ENCODE measurements around the gene POLA1.
"Not testable (repeated sequence)": the region's sequence is repeated elsewhere in the genome, so short reads cannot be mapped to it uniquely, and the experiment has no call there.

POLA1 gene, protein sequence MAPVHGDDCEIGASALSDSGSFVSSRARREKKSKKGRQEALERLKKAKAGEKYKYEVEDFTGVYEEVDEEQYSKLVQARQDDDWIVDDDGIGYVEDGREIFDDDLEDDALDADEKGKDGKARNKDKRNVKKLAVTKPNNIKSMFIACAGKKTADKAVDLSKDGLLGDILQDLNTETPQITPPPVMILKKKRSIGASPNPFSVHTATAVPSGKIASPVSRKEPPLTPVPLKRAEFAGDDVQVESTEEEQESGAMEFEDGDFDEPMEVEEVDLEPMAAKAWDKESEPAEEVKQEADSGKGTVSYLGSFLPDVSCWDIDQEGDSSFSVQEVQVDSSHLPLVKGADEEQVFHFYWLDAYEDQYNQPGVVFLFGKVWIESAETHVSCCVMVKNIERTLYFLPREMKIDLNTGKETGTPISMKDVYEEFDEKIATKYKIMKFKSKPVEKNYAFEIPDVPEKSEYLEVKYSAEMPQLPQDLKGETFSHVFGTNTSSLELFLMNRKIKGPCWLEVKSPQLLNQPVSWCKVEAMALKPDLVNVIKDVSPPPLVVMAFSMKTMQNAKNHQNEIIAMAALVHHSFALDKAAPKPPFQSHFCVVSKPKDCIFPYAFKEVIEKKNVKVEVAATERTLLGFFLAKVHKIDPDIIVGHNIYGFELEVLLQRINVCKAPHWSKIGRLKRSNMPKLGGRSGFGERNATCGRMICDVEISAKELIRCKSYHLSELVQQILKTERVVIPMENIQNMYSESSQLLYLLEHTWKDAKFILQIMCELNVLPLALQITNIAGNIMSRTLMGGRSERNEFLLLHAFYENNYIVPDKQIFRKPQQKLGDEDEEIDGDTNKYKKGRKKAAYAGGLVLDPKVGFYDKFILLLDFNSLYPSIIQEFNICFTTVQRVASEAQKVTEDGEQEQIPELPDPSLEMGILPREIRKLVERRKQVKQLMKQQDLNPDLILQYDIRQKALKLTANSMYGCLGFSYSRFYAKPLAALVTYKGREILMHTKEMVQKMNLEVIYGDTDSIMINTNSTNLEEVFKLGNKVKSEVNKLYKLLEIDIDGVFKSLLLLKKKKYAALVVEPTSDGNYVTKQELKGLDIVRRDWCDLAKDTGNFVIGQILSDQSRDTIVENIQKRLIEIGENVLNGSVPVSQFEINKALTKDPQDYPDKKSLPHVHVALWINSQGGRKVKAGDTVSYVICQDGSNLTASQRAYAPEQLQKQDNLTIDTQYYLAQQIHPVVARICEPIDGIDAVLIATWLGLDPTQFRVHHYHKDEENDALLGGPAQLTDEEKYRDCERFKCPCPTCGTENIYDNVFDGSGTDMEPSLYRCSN (N-terminal part only)

DNA sequence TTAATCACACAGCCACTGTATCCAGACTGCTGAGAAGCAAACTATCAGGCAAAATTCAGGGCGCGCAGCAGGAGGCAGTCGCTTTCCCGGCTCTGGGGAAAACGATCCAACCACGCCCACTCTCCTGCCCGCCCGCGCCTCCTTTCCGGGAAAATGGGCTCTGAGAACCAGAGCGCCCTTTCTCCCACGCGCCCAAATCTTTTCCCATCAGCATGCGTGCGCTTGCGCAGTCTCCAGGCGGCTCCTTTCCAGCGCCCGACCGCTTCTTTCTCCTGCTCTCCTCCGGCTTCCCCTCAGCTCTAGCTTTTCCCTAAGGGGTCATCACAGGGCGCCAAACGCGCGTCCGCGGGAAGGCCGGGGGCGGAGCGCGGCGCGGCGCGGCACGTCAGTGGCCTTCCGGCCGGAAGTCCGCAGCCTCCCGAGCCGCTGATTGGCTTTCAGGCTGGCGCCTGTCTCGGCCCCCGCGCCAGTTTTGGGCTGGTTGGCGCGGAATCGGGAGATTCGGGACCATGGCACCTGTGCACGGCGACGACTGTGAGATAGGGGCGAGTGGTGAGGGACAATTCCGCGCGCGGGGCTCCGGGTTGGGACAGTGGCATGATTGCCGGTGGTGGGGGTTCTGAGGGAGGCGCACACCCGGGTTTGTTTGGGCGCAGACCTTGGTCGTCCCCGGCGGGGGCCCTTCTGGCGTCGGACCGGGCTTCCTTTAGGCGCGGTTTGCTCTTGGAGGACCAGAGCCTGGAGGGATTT, at the start of gene POLA1:
Gene POLA1, plus strand, starts transcription at position 466 of the 750 bp plus-strand sequence. Its CDS starts 44 bp downstream, at position 510.
- DNase-seq, result peak; percentile 40 to 95 (median 86)

DNA sequence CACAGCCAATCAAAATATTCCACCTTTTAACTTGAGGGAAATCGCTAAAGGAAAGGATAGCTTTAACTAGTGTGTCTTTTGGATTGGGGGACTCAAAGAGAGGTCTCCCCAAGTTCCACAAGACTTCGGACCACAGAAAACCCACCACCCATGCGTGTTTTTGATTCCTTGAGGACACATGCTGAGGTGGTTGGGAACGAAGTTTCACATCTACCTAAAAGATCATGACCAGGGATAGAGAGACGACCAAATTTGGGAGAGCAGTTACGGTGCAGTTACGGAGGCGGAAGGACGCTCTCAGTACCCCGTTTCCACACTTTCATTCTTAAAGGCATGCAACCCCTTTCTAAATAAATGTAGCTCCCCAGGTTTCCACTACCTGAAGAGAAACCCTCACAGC, 47.7 kb upstream of the POLA1 start:
- peak in 1 of 14 donors; percentile 13 for DNase-seq

DNA sequence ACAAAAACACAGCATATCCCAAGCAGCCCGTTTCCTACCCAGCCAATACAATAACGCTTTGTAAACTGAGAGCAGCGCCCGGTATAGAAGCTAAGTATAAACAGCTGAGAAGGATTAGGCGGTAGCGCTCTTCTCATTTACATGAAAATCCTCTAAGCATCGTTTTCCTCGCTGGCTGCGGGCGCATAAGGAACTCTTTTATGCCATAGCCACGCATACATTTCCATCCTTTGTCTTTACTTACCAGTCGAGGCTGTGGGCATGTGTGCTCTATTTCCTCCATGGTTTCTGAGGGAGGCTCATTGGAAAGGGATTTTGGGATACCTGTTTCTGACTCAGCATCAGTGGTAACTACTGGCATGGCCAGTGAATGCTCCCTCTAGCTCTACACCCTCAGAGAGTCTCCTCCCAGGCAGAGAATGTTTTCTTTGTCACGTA, 47.0 kb upstream of the POLA1 start:
- peak in 4 of 14 donors; percentile 11 to 70 (median 26) for DNase-seq

DNA sequence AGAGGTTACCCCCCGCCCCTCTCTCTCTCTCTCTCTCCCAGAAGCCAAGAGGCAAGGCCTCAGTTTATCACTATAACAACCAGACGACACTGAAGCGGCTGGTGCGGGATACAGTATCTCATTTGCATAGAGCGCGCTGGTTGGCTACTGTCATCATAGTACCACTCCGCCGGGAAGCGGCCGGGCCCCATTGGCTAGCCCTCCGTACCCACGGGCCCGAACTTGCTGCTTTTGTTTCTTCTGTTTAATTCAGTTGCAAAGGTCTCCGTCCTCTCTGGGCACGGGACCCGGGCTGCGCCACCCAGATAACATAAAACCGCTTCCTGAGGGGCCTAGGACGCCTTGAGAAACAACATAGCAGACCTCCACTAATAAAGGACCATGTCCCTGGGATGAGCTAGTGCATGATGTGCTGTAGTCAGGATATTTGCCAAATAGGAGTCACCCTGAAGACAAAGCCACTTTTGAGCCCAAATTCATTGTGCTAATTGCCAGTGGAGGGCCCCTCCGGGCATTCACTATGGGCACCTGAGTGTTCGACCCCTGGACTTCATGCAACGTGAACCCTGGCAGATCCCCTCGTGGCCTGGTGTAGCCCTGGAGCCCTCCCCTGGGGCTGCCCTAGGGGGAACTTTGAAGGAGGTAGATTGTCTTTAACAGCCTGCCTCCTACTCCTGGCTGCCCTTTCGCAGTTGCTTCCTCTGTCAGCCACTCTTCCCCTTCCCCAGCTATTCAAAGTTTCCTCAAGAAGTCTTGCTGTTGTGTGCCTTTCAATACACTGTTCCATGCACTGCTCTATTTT, 46.3 kb upstream of the POLA1 start, which contains the start of gene PCYT1B:
Gene PCYT1B, minus strand, starts transcription at position 91 of the 802 bp plus-strand sequence. CDS start 242 bp downstream, outside the sequence.
- DNase-seq, result peak in 11 of 14 donors; percentile 10 to 74 (median 22)

DNA sequence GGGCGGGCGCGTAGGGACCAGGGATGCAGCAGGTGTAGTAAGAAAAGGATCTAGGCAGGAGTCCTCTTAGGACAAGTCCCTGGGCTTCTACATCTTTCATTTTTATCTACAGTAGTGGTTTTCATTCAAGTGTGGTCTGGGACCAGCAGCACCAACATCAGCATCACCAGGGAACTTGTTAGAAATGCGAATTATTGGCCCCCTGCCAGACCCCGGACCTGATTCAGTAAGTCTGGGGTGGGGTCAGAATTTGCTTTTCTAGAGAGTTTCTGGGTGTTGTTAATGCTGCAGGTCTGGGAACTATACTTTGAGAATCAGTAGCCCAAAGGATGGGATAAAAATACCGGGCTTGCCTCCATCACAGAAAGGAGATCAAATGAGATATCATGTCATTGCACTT, 45.2 kb upstream of the POLA1 start:
- DNase-seq, result no peak

DNA sequence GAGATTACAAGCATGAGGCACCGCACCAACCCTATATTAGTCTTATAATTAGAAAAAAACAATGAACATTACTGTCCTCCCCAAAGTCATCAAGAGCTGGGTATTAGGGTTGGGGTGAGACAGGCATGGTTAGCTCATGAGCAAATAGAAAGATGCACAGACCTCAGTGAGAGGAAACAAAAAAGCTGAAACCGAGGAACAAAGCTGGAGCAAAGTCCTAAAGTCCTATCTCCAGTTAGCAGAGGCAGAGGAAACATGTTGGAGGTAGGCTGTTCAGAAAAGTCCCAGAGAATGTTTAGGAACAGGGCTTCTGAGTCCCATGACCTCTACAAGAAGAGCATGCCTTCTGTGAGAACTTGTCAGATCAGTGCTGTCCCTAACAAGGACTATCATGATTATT, 41.9 kb upstream of the POLA1 start:
- DNase-seq, result no peak

DNA sequence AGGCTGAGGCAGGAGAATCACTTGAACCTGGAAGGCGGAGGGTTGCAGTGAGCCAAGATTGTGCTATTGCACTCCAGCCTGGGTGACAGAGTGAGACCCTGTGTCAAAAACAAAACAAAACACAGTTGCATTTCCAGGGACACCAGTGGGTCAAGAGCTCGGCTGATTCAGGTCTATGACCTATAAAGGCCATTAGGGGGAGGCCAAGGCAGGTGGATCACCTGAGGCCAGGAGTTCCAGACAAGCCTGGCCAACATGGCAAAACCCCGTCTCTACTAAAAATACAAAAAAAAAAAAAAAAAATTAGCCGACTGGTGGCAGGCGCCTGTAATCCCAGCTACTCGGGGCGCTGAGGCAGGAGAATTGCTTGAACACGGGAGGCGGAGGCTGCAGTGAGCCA, 38.0 kb upstream of the POLA1 start:
- DNase-seq, result not testable (repeated sequence)

DNA sequence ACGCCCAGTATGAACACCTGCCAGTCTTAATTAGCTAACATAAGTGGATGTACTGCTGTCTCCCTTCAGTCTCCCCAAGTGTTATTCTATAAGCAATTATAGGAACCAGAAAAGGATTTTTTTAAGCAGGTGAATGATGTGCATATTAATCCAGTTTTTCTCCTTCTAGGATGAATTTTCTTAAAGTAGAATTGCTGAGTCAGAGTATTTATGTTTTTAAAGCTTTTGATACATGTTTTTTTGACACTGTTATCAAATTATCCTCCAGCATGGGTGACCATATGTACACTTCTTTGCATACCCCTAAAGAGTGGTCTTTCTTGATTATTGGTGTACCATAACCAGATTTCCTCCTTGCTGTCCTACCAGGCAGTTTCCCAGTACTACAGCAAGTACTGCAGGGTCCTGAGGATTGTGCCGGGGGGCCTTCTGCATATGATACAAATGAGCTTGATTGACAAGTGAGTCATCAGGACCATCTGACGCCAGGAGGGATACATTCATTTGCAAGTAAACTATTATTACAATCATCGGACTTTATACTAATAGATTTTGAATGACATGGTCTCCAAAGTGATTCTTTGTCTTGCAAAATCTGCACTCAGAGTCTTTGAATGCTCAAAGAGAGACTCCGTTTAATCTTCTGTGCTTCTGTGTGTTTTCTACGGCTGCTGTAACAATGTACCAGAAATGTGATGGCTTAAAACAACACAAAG, 35.9 kb upstream of the POLA1 start:
- no peak for DNase-seq

DNA sequence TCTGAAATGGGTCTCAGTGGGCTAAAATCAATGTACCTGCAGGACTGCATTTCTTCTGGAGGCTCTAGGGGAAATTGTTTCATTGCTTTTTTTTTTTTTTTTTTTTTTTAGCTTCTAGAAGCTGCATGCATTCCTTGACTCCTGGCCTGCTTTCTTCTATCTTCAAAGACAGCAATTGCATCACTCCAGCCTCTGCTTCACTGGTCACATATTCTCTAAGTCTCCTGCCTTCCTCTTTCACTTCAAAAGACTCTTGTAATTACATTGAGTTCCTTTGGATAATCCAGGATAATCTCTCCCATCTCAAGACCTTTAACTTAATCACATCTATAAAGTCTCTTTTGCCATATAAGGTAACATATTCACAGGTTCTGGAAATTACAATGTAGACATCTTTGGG, 35.3 kb upstream of the POLA1 start:
- DNase-seq, result no peak

DNA sequence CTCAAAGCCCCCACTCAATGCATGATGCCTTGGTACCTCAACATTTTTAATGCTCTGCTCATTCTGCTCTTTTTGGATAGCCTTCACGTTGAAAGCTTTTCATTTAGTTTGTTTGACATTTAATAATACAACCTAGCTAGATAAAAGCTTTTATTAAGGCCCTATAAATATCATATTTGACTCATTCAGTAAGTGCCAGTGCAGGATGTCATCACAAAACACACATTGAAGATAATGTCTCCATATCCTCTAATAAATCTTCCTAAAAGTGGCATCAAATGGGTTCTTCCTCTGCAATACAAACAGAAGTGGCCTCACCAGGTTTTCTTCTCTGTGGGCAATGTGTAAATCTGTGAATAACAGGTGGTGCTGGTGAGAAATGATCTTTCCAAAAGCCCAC, 34.6 kb upstream of the POLA1 start:
- DNase-seq, result no peak

DNA sequence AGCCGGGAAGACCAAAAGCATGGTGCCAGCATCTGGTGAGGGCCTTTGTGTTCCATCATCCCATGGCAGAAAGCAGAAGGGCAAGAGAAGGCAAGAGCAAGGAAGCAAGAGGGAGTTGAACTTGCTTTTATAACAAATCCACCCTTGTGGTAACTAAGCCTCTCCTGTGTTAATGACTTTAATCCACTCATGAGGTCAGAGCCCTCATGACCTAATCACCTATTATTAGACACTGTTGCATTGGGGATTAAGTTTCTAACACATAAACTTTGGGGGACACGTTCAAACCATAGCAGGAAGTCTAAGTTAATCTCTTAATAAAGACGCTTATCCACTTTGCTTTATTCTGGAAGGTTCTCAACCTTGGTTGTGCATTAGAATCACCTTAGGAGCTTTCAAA, 34.1 kb upstream of the POLA1 start:
- no peak for DNase-seq

DNA sequence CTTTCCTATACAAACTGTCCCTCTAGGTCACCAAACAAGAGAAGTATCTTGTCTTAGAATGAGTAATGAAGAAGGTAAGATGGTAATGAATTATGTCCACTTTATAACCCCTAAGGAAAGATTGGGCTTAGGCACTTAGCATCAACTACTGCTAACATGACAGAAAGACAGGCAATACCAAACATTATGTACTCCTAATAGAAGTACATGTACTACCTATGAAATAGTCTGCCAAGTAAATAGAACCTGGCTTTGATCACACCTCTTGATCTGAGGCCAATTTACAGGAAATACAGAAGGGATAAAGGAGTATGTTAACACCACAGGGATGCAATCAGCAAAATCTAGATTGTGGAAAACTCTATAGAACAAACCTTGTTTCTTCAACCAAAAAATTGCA, 32.4 kb upstream of the POLA1 start:
- no peak for DNase-seq

DNA sequence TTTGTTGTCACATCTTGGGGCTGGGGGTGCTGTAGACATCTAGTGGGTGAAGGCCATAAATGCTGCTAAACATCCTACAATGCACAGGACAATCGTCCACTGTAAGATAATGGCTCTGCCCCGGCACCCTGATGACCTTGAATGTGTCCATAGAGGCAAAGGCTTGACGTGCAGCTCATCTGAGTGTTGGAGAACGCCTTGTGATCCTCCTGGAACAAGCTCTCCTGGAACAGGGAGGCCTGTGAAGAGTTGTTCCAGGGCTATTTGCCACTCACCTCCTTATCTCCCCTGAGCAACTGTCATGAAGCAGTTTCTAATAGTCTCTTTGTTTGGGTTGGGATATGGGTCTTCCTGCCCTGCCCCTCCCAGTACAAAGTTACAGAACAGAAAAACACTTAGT, 31.4 kb upstream of the POLA1 start:
- no peak for DNase-seq

DNA sequence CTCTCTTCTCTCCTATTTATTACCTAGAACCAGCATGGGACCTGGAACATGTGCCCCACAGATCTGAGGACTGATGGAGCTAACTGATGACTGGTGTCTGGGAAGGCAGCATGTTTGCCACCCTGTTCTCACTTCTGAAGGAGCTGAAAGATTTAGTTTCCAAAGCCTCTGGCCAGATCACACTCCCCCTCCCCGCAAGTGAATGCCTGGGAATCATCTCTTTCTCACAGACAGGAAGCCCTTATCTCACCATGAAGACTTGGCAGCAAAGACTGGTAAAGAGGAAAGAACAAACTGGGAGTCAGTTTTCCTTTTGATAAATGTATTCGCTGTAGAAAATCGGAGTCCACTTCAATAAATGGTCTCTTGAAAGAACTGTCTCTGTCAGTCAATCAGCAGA, 25.6 kb upstream of the POLA1 start:
- DNase-seq, result no peak

DNA sequence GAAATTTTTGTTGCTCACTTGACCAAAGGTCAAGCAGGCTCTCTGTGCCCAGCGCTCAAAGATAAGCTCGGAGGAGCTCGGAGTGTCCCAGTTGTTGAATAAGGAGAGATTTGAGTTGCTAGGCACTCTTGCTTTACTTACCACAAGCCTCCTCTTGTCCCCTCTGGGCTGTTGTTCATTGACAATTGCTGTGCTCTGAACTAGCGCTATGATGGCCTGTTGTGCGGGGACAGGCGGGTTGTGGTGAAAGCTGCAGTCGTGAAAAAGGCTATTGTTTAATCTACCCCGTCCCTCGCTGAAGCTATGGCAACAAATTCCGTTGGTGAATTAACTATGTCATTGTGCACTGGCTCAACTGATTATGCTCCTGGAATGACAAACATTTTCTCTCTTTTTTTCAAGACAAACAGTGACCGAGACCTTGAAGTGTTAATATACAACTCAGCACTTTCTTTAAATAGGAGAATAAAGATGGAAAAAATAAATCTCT, 21.0 kb upstream of the POLA1 start:
- DNase-seq, result peak in 9 of 14 donors; percentile 1 to 45 (median 24)

DNA sequence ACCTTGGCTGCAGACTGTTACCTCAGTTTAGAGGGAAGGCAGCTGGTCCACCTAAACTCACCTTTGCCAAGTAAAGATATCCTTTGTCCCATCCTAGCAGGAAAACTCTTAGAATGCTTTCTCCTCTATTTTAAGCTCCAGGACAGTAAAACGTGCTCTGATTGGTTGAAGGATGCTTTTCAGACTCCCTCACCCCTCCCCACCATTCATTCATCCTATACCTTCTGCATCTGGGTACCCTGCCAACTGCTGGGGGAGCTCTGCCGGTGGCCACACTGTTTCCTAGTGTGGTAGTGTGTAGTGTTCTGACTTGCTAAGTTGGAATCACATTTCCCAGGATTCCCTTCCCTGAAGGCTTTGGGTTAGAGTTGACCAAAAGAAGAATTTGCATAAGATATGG, 20.3 kb upstream of the POLA1 start:
- no peak for DNase-seq

DNA sequence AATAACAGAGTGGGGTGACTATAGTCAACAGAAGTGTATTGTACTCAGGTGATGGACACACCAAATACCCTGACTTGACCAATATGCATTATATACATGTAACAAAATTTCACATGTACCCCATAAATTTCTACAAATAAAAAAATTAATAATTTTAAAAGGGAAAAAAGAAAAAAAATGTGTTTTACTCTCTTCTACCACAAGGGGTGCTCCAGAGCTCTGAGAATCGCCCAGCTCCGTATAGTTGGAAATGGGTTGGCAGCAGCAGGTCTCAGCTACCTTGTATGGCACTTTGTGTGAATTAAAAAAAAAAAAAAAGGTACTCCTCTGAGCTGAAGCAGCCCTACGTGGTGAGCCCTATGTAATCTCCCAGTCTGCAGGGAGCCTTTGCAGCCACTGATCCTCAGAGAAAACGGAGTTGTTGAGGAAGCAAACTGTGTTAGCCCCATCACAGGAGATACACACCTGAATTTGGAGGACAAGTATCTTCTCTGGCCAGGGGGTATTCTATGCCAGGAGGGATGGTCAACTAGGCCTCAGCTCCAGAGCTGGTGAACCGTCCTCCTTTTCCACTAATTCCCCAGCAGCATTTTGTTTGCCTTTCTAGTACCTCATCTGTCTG, 17.2 kb upstream of the POLA1 start:
- no peak for DNase-seq

DNA sequence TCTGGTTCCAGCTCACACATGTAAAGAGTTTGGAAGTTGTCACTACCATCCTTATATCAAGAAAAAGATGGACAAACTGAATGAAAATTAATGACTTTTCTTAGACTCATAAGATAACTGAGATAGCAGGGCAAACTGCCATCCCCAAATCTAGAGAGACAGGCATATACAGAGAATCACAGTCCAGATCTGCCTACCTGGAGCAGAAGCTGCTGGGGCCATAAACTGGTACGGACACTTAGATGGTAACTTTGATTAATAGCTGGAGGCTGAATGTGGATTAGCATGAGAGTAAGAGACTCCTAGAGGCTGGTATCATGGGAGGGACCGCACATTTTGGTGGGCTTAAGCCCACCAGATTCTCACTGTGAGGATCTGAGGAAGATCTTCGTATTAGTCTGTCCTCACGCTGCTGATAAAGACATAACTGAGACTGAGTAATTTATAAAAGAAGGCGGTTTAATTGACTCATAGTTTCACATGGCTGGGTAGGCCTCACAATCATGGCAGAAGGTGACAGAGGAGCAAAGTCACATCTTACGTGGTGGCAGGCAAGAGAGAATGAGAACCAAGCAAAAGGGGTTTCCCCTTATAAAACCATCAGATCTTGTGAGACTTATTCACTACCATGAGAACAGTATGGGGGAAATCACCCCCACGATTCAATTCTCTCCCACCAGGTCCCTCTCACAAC, 10.8 kb upstream of the POLA1 start:
- no peak for DNase-seq

DNA sequence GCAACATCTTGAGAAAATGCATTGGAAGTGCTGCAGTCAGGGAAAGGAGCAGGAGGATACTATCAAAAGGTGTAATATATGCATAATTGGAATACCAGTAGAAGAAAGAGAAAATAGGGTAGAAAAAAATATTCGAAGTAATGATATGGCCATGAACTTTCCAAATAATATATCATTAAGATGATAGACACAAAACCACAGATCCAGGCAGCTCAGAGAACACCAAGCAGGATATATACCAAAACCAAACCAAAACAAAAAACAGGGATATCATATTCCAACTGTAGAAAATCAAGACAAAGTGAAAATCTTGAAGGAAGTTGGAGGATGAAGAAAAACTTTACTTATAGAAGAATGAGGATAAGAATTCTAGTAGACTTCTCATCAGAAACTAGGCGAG, 9.7 kb upstream of the POLA1 start:
- DNase-seq, result no peak

Measured in C1 segment of cervical spinal cord (tissue), 14 donors.